Kidney epithelial cell (primary cell): ENCODE data around the gene KCNAB1. TPM values are rescaled to one million over a fixed set of nuclear protein-coding genes. Genes with fewer than 3 reads are reported as not detected.

Source experiments
- DNase-seq: peaks from one replicate; pipeline ENCODE4 v3.0.0-alpha.2; 2010; ENCODE audit warnings: low read depth
- H3K27me3 ChIP-seq: 2 replicates; pipeline ENCODE4 v1.6.0; 2011; ENCODE audit warnings: low read length; ENCODE audit not compliant: control insufficient read depth, insufficient read depth
- H3K36me3 ChIP-seq: 2 replicates; pipeline ENCODE4 v1.5.1; 2011; ENCODE audit warnings: low read length; ENCODE audit not compliant: control insufficient read depth, insufficient read depth
- H3K4me3 ChIP-seq: 2 replicates; pipeline ENCODE4 v1.5.1; 2011; ENCODE audit warnings: low read depth, mild to moderate bottlenecking, control low read depth, low read length
- total RNA-seq: library from RNA; depleted of rRNA; stranded (reverse); fragments of >200 nt; gene quantifications from 2 replicates; pipeline ENCODE4 v1.2.3, GENCODE V29; 2015
- TF ChIP-seq, protein P1 (sequence below): IDR thresholded peaks from 2 replicates; pipeline ENCODE4 v1.5.1; 2011; ENCODE audit warnings: mild to moderate bottlenecking, moderate library complexity, low read length, control low read depth, inconsistent platforms; ENCODE audit not compliant: insufficient read depth, poor library complexity, severe bottlenecking

Gene KCNAB1
- total RNA-seq, 1 donor from 2014 or later, result not detected

DNA sequence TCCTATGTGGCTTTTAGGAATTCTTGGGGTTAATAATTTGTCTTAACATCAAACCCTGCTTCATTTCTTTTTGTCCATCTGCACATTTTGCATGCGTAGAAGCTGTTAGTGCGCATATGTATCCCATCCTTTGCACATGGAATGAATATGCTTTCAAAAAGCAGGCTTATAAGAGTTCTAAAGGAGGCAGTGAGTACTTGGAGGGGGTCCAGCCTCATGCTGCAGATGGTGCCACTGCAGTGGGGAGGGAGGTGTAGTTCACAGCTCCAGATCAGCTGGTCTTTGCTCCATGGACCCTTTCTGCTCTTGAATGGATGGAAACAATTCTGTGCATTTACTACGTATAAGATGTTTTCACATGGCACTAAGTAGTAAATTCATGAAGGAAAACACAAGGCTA lies 455.3 kb downstream of the KCNAB1 start:
- DNase-seq, result no peak
- TF ChIP-seq, protein P1, sequence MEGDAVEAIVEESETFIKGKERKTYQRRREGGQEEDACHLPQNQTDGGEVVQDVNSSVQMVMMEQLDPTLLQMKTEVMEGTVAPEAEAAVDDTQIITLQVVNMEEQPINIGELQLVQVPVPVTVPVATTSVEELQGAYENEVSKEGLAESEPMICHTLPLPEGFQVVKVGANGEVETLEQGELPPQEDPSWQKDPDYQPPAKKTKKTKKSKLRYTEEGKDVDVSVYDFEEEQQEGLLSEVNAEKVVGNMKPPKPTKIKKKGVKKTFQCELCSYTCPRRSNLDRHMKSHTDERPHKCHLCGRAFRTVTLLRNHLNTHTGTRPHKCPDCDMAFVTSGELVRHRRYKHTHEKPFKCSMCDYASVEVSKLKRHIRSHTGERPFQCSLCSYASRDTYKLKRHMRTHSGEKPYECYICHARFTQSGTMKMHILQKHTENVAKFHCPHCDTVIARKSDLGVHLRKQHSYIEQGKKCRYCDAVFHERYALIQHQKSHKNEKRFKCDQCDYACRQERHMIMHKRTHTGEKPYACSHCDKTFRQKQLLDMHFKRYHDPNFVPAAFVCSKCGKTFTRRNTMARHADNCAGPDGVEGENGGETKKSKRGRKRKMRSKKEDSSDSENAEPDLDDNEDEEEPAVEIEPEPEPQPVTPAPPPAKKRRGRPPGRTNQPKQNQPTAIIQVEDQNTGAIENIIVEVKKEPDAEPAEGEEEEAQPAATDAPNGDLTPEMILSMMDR, result no peak
- no peak overlapping the region for H3K4me3 ChIP-seq
- H3K36me3 ChIP-seq, result no peaks in the 10 kb centered on the region
- no peaks in the 10 kb centered on the region for H3K27me3 ChIP-seq

DNA sequence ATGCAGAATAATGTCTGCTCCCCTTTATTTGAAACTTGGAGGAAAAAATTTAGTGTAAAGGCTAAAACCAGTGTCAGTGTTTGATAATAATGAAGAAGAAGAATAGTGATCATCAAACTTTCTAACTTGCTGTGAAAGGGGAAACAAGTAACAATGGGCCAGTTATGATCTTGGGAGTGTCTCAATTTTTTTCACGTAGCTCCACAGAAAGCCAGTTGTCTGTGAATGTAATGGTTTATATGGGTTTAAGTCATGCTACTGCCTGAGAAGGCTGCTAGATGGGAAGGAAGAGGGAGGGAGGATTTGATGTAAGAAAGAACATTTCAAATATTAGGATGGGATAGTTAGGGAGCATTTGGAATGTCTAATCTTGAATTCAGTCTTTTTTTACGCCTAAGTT lies 455.7 kb downstream of the KCNAB1 start:
- Histone ChIP-seq H3K4me3 (no peak overlapping the region), H3K27me3 (no peaks in the 10 kb centered on the region), H3K36me3 (no peaks in the 10 kb centered on the region)
- DNase-seq, result no peak
- TF ChIP-seq, protein P1, result no peak

DNA sequence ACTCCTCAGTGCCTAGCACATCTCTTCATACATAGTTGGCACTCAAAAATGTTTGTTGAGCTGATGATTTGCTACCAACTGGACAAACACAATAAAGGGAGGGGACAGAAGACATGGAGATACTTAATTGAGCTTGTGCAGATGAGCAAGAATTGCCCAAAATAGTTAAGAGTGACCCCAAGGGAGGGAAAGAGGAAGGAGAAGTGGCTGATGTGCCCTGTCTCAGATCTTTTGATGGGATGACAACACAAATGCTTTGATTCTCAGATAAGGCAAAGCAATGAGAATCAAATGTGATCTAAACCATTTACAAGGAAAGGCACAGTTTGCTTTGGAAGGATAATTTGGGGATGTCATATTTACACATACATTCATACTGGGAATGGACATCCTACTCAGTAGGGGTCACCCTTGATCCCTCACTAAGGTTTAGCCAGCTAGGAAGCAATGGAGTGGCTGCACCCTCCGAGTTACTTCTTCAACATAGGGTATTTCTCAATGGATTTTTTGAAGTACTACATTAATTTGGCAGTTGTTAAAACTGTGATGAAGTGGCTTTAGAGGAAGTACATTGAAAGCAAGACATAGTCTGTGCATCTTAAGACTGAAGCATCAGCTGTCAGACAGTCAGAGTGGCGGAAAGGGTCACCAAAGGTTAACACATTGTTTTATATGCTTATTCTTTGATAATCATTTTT lies 456.4 kb downstream of the KCNAB1 start:
- TF ChIP-seq, protein P1, result no peak
- H3K4me3 ChIP-seq, result no peak overlapping the region
- no peaks in the 10 kb centered on the region for H3K27me3 ChIP-seq
- DNase-seq, result no peak
- H3K36me3 ChIP-seq, result no peaks in the 10 kb centered on the region

DNA sequence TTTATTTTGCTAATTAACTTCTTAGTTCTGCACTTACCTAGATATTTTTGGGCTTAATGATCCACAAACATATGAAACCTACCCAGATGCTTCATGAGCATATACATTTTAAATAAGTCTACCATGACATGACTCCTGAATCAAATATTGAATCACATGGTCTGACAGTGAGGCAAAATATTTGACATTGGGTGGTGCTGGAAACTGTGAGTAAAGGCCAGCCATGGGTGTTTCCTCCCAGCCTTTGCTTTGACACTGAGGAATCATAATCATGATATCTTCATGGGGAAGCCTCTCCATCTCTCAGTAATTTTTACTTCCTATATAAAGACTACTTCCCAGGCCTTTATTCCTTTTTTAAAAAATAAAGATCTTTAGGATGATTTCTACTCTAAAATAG lies 457.4 kb downstream of the KCNAB1 start:
- no peak for DNase-seq
- Histone ChIP-seq H3K36me3 (no peaks in the 10 kb centered on the region), H3K4me3 (no peak overlapping the region), H3K27me3 (no peaks in the 10 kb centered on the region)
- TF ChIP-seq, protein P1, result no peak

DNA sequence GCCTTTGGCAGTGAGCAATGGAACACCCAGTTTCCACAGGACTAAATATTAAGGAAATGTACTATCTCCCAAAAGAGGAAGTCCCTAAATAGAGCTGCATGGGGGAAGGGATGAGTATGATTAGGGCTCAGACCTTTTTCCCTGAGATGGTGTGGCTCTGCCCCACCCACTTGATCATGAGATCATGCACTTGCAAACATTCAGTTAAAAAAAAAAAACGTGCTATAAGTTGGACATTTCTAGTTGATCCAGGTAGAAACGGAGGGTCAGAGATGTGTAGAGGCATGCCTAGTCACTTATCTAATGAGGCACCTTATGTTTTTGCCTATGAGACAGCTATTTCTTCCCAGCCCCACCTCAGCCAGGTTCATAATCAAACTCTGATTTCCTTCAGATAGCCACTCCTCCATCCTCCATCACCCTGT lies 459.1 kb downstream of the KCNAB1 start:
- no peak overlapping the region for H3K4me3 ChIP-seq
- H3K27me3 ChIP-seq, result no peaks in the 10 kb centered on the region
- H3K36me3 ChIP-seq, result no peaks in the 10 kb centered on the region
- TF ChIP-seq, protein P1, result no peak
- no peak for DNase-seq

DNA sequence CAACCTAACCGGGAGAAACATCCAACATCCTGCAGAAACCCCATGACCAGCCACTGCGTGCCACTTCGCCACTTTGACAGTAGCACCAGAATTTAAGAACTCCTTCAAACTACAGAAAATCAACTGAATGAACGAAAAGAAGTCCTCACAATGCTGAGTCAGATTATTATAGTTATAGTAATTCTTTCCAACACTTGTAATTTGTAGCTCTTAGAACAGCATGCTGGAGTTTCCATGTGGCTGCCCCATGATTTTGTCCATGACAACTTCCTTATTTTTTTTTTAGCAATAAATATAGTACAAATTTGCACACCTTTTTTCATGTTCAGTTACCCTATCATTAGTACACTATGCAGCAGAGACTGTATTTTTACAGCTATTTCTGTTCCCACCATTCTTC lies 460.7 kb downstream of the KCNAB1 start:
- Histone ChIP-seq H3K36me3 (no peaks in the 10 kb centered on the region), H3K4me3 (no peak overlapping the region), H3K27me3 (no peaks in the 10 kb centered on the region)
- TF ChIP-seq, protein P1, result no peak
- no peak for DNase-seq
